ENCODE data around the gene ACBD6. TPM values are rescaled to one million over a fixed set of nuclear protein-coding genes. Genes with fewer than 3 reads are reported as not detected.

ACBD6 gene
- total and polyA plus RNA-seq, 2 experiments from 2014 or later = 75.7 to 88.8 TPM

- Histone ChIP-seq H3K36me3 (ENCODE audit: insufficient read depth) (no peaks in the 10 kb centered on the region), H3K4me1 (ENCODE audit: insufficient read depth) (peaks cover 21% of the 10 kb centered on the region; the same call in 1 of the 2 replicates), H3K9me2 (ENCODE audit: insufficient read depth) (no peaks in the 10 kb centered on the region), H3K4me3 (no peak overlapping the region), H3K79me2 (replicated peaks; ENCODE audit: insufficient read depth) (no peaks in the 10 kb centered on the region), H2AFZ (no peak overlapping the region), H3K27me3 (ENCODE audit: insufficient read depth) (no peaks in the 10 kb centered on the region), H3K27ac (ENCODE audit: low read depth) (no peak overlapping the region), H4K20me1 (replicated peaks; ENCODE audit: insufficient read depth) (peaks cover 4% of the 10 kb centered on the region; the same call in 1 of the 2 replicates), H3K4me2 (no peak overlapping the region), H3F3A (replicated peaks; ENCODE audit: low read depth) (no peaks in the 10 kb centered on the region)
- Mint-ChIP-seq H3K9me3 (no peaks in the 10 kb centered on the region), H3K4me1 (peaks cover 32% of the 10 kb centered on the region), H3K4me3 (no peak overlapping the region), H3K36me3 (ENCODE audit: low read depth) (no peaks in the 10 kb centered on the region), H3K27me3 (ENCODE audit: insufficient read depth, low read depth, poor library complexity) (no peaks in the 10 kb centered on the region), H3K27ac (no peak overlapping the region)
- TF ChIP-seq CTCF (conservative IDR thresholded peaks at IDR 0.05; ENCODE audit: low read depth in 2 of 2) (peak; percentile 77), POLR2AphosphoS5 (IDR thresholded peaks at IDR 0.05; ENCODE audit: low read depth) (no peak)
- peak; percentile 74 for ATAC-seq
- peak; percentile 67 for DNase-seq (ENCODE audit: low spot score)
Measured at GRCh38 chr1:180365039-180365438, 137.3 kb downstream of the ACBD6 start.

GRCh38 chr1:180363246-180363995 is 139.0 kb downstream of the ACBD6 start:
- peak; percentile 51 for DNase-seq (ENCODE audit: low spot score)
- Mint-ChIP-seq H3K4me3 (no peak overlapping the region; the same call in 2 of the 3 replicates), H3K27me3 (ENCODE audit: insufficient read depth, low read depth, poor library complexity) (no peaks in the 10 kb centered on the region), H3K27ac (no peak overlapping the region), H3K9me3 (no peaks in the 10 kb centered on the region), H3K36me3 (ENCODE audit: low read depth) (no peaks in the 10 kb centered on the region), H3K4me1 (peaks cover 31% of the 10 kb centered on the region)
- Histone ChIP-seq H4K20me1 (replicated peaks; ENCODE audit: insufficient read depth) (peaks cover 4% of the 10 kb centered on the region; the same call in 1 of the 2 replicates), H3K9me2 (ENCODE audit: insufficient read depth) (no peaks in the 10 kb centered on the region), H3K4me1 (ENCODE audit: insufficient read depth) (peaks cover 21% of the 10 kb centered on the region; the same call in 1 of the 2 replicates), H2AFZ (no peak overlapping the region), H3K79me2 (replicated peaks; ENCODE audit: insufficient read depth) (no peaks in the 10 kb centered on the region), H3F3A (replicated peaks; ENCODE audit: low read depth) (no peaks in the 10 kb centered on the region), H3K27ac (ENCODE audit: low read depth) (no peak overlapping the region), H3K27me3 (ENCODE audit: insufficient read depth) (no peaks in the 10 kb centered on the region), H3K4me3 (no peak overlapping the region), H3K36me3 (ENCODE audit: insufficient read depth) (no peaks in the 10 kb centered on the region), H3K4me2 (no peak overlapping the region)
- ATAC-seq = peak; percentile 82
- 0 out of 2 replicates have a peak, but pooled peaks have one; percentile 8 for TF ChIP-seq ZNF462 (CRISPR knock-in tag; IDR thresholded peaks at IDR 0.05)
- no peak for TF ChIP-seq JUNB (IDR thresholded peaks at IDR 0.05; ENCODE audit: unreplicated experiment)
